ENCODE results near the gene SEC11A.

DNA sequence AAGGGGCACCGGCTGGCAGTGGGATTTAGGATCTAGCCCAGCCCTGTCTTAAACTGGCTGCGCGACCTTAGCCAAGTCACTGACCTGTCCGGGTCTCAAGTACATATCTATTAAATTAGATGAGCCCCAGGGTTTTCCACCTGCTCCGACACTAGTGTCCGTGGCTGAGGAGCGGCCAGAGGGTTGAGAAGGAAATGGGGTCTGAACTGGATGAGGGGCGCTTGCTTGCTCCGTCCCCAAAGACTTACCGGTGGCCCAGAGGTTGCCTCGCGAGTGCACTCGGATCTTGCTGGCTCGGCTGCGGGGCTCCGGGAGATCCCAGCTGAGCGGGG is 58.2 kb downstream of the SEC11A start:
- TF ChIP-seq, protein P1, sequence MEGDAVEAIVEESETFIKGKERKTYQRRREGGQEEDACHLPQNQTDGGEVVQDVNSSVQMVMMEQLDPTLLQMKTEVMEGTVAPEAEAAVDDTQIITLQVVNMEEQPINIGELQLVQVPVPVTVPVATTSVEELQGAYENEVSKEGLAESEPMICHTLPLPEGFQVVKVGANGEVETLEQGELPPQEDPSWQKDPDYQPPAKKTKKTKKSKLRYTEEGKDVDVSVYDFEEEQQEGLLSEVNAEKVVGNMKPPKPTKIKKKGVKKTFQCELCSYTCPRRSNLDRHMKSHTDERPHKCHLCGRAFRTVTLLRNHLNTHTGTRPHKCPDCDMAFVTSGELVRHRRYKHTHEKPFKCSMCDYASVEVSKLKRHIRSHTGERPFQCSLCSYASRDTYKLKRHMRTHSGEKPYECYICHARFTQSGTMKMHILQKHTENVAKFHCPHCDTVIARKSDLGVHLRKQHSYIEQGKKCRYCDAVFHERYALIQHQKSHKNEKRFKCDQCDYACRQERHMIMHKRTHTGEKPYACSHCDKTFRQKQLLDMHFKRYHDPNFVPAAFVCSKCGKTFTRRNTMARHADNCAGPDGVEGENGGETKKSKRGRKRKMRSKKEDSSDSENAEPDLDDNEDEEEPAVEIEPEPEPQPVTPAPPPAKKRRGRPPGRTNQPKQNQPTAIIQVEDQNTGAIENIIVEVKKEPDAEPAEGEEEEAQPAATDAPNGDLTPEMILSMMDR (conservative IDR thresholded peaks at IDR 0.05; ENCODE audit: low read depth, low read length), result no peak
- TF ChIP-seq EZH2 (IDR thresholded peaks at IDR 0.05; ENCODE audit: low read length, unreplicated experiment), result no peak
- no peak for TF ChIP-seq EZH2phosphoT487 (IDR thresholded peaks at IDR 0.05; ENCODE audit: borderline replicate concordance, low read length)

Data from PC-3 (cell line).